HepG2 (cell line): Measurements from ENCODE around the gene FSD2. TPM values are rescaled to one million over a fixed set of nuclear protein-coding genes. Genes with fewer than 3 reads are reported as not detected.

Experiments
- ATAC-seq: fragments of 200-7000 bp; cut with Tn5 transposase; 3 replicates; pipeline ENCODE4 v1.9.1; 2020; ENCODE audit warnings: mild to moderate bottlenecking, moderate library complexity
- BruUV-seq: library from RNA; stranded (reverse); fragments of 400-500 nt; replicated peaks from 2 replicates; lab custom pipeline; 2021; lab: Mats Ljungman, UMichigan
- CTCF ChIA-PET: fragments of 300-600 bp; formaldehyde crosslinking; extraction: SDS; loops from one replicate; lab custom pipeline; 2021; ENCODE audit warnings: low total read pairs, inconsistent platforms, low intra/inter-chr PET ratio; lab: Yijun Ruan, JAX
- POLR2A ChIA-PET: fragments of 350-600 bp; sonication (Branson Sonifier 250); formaldehyde crosslinking; loops from one replicate; lab custom pipeline; 2020; ENCODE audit warnings: antibody characterized with exemption, inconsistent platforms; lab: Yijun Ruan, JAX
- DNase-seq: peaks from one replicate; pipeline ENCODE4 v3.0.0-alpha.2; 2015; ENCODE audit warnings: low spot score
- FAIRE-seq: peaks from 3 replicates; lab custom pipeline; 2011; peaks lifted over from hg19 to GRCh38; lab: Jason Lieb, UNC
- H2AFZ ChIP-seq: one replicate; pipeline ENCODE4 v1.6.1; 2011; ENCODE audit warnings: low read length, inconsistent platforms
- H3K27ac ChIP-seq: fragments of 300-600 bp; 3 replicates; pipeline ENCODE4 v1.8.0; 2011; ENCODE audit warnings: mixed run types, mild to moderate bottlenecking, mixed read lengths, low read length, inconsistent platforms; ENCODE audit not compliant: insufficient read depth; ENCODE audit errors: extremely low read length
- H3K27me3 ChIP-seq, 2 experiments: fragments of 200-600 bp in 1 of 2; 2 replicates in 1 of 2; 3 replicates in 1 of 2; pipeline versions ENCODE4 v1.6.0 to v1.8.0; 2011; ENCODE audit warnings: low read length in 2 of 2, mild to moderate bottlenecking in 2 of 2, moderate library complexity in 2 of 2, inconsistent platforms in 1 of 2; ENCODE audit not compliant: insufficient read depth in 2 of 2, control insufficient read depth in 1 of 2
- H3K36me3 ChIP-seq, 2 experiments: fragments of 200-600 bp in 1 of 2; replicated peaks in 1 of 2; 2 replicates in 1 of 2; 3 replicates in 1 of 2; pipeline versions ENCODE4 v1.5.1 to v1.8.0; 2011; ENCODE audit warnings: low read length in 2 of 2, inconsistent platforms in 1 of 2; ENCODE audit not compliant: insufficient read depth in 2 of 2, control insufficient read depth in 1 of 2
- H3K4me1 ChIP-seq: 2 replicates; pipeline ENCODE4 v1.5.1; 2012; ENCODE audit warnings: low read length, inconsistent platforms; ENCODE audit not compliant: insufficient read depth
- H3K4me2 ChIP-seq: 2 replicates; pipeline ENCODE4 v1.6.0; 2011; ENCODE audit warnings: low read depth, low read length, inconsistent platforms
- H3K4me3 ChIP-seq, 3 experiments: fragments of 200-600 bp in 1 of 3; sonication (generic), shearing (Covaris generic) in 1 of 3; replicated peaks in 1 of 3; 2 replicates each; pipeline ENCODE4 v1.5.1; 2011 to 2016; ENCODE audit warnings: low read length in 3 of 3, inconsistent platforms in 2 of 3, low read depth in 2 of 3, mild to moderate bottlenecking in 2 of 3, control low read depth in 1 of 3, mixed read lengths in 1 of 3; ENCODE audit not compliant: insufficient read depth in 1 of 3
- H3K79me2 ChIP-seq: one replicate; pipeline ENCODE4 v1.6.1; 2011; ENCODE audit warnings: low read length, inconsistent platforms; ENCODE audit not compliant: insufficient read depth
- H3K9ac ChIP-seq: 2 replicates; pipeline ENCODE4 v1.6.0; 2011; ENCODE audit warnings: mild to moderate bottlenecking, low read depth, low read length, inconsistent platforms; ENCODE audit not compliant: insufficient read depth
- H3K9me3 ChIP-seq: 2 replicates; pipeline ENCODE4 v1.5.1; 2012; ENCODE audit warnings: mild to moderate bottlenecking, low read length
- H4K20me1 ChIP-seq: 2 replicates; pipeline ENCODE4 v1.6.0; 2011; ENCODE audit warnings: inconsistent platforms, mild to moderate bottlenecking, low read length, moderate library complexity; ENCODE audit not compliant: insufficient read depth
- HNRNPK ChIP-seq: fragments of 200-400 bp; formaldehyde crosslinking; IDR thresholded peaks from 2 replicates; pipeline ENCODE4 v1.6.1; 2018; ENCODE audit warnings: low read length, low read depth, moderate library complexity, mild to moderate bottlenecking; ENCODE audit not compliant: poor library complexity, severe bottlenecking
- WGBS: methylation state at CpG from one replicate; pipeline ENCODE4 v1.1.6; 2017; ENCODE audit warnings: low lambda C conversion rate; 5-methylcytosine and 5-hydroxymethylcytosine counted together
- in situ Hi-C: cut with HindIII; loops from 2 replicates; pipeline ENCODE4 v1.10.0; 2017; ENCODE audit warnings: low pct_unique_long_range_greater_than_20kb; ENCODE audit not compliant: extremely low pct_ligation_motif_present
- intact Hi-C: fragments of 100-400 bp; cut with micrococcal nuclease; formaldehyde crosslinking; loops from one replicate; pipeline ENCODE4 v1.10.0; 2022; ENCODE audit not compliant: unreplicated experiment
- polyA plus RNA-seq, 8 experiments: library from polyadenylated mRNA; depleted of rRNA in 3 of 8; stranded (reverse) in 7 of 8; unstranded in 1 of 8; fragments of >200 nt; fragmentation: Illumina TruSeq in 4 of 8; extraction: Trizol in 4 of 8; gene quantifications; 2 replicates each; pipeline versions ENCODE4 v1.2.1 to v1.2.3, GENCODE V29; 2011 to 2016; ENCODE audit warnings: low read depth in 4 of 8, missing spikeins in 1 of 8, mixed read lengths in 1 of 8; ENCODE audit not compliant: insufficient read depth in 1 of 8
- total RNA-seq, 5 experiments: library from RNA; depleted of rRNA; stranded (reverse); fragments of >200 nt; fragmentation: Illumina TruSeq; extraction: Trizol; gene quantifications; 2 replicates each; pipeline ENCODE4 v1.2.3, GENCODE V29; 2016; ENCODE audit warnings: low read depth in 1 of 5
- TF ChIP-seq, protein P1 (sequence below): sonication (generic); formaldehyde crosslinking; IDR thresholded peaks from 2 replicates; pipeline ENCODE4 v1.4.0; 2020; ENCODE audit warnings: mild to moderate bottlenecking, missing genetic modification reagents
- TF ChIP-seq, protein P2 (sequence below): sonication (generic); formaldehyde crosslinking; IDR thresholded peaks from 2 replicates; pipeline ENCODE4 v1.5.0; 2020; ENCODE audit warnings: missing genetic modification reagents, mild to moderate bottlenecking, borderline replicate concordance

Gene FSD2
- total and polyA plus RNA-seq, 2 of the 13 experiments (the other 11 are each of a cell fraction or from before 2014, with no cell fraction given) = not detected

DNA sequence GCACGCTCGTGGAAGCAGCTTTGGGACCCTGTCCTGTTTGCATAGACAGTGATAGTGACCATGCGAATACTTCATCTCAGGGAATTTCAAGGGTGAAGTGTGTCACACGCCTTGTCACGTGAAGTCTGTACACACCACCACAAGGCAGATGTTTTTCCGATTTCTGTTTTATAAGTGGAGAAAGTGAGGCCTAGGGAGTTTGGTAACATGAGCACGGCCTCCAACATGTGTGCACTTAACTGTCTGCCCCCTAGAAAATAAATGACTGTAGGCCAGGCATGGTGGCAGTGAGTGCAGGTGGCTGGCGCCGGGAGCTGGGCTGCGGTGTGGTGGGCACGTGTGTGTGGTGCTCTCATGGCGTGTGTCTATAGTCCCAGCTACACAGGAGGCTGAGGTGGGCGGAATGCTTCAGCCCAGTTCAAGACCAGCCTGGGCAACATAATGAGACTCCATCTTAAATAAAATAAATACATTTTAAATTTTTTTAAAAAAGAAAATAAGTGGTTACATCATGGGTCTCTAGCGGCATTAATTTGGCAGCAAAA, 45.5 kb upstream of the FSD2 start (continued):
- TF ChIP-seq, protein P1, sequence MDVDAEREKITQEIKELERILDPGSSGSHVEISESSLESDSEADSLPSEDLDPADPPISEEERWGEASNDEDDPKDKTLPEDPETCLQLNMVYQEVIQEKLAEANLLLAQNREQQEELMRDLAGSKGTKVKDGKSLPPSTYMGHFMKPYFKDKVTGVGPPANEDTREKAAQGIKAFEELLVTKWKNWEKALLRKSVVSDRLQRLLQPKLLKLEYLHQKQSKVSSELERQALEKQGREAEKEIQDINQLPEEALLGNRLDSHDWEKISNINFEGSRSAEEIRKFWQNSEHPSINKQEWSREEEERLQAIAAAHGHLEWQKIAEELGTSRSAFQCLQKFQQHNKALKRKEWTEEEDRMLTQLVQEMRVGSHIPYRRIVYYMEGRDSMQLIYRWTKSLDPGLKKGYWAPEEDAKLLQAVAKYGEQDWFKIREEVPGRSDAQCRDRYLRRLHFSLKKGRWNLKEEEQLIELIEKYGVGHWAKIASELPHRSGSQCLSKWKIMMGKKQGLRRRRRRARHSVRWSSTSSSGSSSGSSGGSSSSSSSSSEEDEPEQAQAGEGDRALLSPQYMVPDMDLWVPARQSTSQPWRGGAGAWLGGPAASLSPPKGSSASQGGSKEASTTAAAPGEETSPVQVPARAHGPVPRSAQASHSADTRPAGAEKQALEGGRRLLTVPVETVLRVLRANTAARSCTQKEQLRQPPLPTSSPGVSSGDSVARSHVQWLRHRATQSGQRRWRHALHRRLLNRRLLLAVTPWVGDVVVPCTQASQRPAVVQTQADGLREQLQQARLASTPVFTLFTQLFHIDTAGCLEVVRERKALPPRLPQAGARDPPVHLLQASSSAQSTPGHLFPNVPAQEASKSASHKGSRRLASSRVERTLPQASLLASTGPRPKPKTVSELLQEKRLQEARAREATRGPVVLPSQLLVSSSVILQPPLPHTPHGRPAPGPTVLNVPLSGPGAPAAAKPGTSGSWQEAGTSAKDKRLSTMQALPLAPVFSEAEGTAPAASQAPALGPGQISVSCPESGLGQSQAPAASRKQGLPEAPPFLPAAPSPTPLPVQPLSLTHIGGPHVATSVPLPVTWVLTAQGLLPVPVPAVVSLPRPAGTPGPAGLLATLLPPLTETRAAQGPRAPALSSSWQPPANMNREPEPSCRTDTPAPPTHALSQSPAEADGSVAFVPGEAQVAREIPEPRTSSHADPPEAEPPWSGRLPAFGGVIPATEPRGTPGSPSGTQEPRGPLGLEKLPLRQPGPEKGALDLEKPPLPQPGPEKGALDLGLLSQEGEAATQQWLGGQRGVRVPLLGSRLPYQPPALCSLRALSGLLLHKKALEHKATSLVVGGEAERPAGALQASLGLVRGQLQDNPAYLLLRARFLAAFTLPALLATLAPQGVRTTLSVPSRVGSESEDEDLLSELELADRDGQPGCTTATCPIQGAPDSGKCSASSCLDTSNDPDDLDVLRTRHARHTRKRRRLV (CRISPR knock-in tag) = no peak

DNA sequence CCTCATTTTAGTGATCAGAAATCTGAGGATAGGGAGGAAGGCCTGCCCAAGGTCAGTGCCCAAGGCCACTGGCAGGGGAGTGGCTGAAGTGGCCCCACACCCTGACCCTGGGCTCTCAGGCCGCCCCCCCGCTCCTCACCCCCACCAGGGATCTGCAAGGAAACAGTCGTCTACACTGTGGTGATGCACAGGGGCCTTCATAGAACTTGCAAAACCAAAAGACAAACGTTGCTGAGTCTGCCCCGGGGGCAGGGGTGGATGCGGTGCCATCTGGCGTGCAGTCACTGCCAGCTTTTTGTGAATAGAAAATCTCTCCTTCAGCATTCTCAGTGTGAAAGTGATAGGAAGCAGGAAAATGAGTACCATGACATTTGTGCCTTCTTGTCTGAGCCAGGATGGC, 44.9 kb upstream of the FSD2 start:
- ChIA-PET POLR2A (no interaction called here), CTCF (interaction anchor here (2.2 kb wide), 1 partner anchor 150 kb away, joined by 17 read pairs; no protein-coding TSS in a partner anchor)
- Histone ChIP-seq H3K9me3 (no peaks in the 10 kb centered on the region), H4K20me1 (no peaks in the 10 kb centered on the region), H3K27me3 (no peaks in the 10 kb centered on the region; a peak in 1 of 5 replicates), H3K4me2 (no peak overlapping the region), H3K4me3 (no peak overlapping the region), H3K27ac (no peak overlapping the region), H2AFZ (no peak overlapping the region), H3K9ac (no peak overlapping the region), H3K36me3 (no peaks in the 10 kb centered on the region), H3K4me1 (peaks cover 24% of the 10 kb centered on the region), H3K79me2 (no peaks in the 10 kb centered on the region)
- WGBS = 65% methylated on average over 7 of the region's 7 CpGs
- ATAC-seq (no peak), DNase-seq (no peak), FAIRE-seq (no peak)
- no TSS peak for BruUV-seq
- TF ChIP-seq HNRNPK = no peak
- TF ChIP-seq, protein P2, sequence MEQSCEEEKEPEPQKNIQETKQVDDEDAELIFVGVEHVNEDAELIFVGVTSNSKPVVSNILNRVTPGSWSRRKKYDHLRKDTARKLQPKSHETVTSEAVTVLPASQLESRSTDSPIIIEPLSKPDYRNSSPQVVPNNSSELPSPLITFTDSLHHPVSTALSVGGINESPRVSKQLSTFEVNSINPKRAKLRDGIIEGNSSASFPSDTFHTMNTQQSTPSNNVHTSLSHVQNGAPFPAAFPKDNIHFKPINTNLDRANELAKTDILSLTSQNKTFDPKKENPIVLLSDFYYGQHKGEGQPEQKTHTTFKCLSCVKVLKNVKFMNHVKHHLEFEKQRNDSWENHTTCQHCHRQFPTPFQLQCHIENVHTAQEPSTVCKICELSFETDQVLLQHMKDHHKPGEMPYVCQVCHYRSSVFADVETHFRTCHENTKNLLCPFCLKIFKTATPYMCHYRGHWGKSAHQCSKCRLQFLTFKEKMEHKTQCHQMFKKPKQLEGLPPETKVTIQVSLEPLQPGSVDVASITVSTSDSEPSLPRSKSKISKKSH (CRISPR knock-in tag) = 0 out of 2 replicates have a peak, but pooled peaks have one; percentile 1
- intact Hi-C loops = loop anchor here (1.0 kb wide), 1 partner anchor 150 kb away; no protein-coding TSS in a partner anchor
- in situ Hi-C loops = loop anchor here (10.0 kb wide), 1 partner anchor 134 kb away; the partner anchor contains the start of gene RAMAC
